Hindlimb muscle (tissue), 1 donor: ENCODE data around the gene CTNNA1. TPM values are rescaled to one million over a fixed set of nuclear protein-coding genes. Genes with fewer than 3 reads are reported as not detected.
A peak's percentile ranks its signal among the peaks of the same experiment; 100 is the strongest.
"Not testable (repeated sequence)": the region's sequence is repeated elsewhere in the genome, so short reads cannot be mapped to it uniquely, and the experiment has no call there.

Experiments used
- DNase-seq: peaks from one replicate; pipeline ENCODE4 v3.0.0-alpha.2; 2013
- polyA plus RNA-seq: library from polyadenylated mRNA; unstranded; fragments of 120-200 nt; gene quantifications from one replicate; pipeline ENCODE4 v1.2.1, GENCODE V29; 2013; ENCODE audit not compliant: insufficient read length

CTNNA1 gene
- polyA plus RNA-seq, 1 donor: 306 TPM

DNA sequence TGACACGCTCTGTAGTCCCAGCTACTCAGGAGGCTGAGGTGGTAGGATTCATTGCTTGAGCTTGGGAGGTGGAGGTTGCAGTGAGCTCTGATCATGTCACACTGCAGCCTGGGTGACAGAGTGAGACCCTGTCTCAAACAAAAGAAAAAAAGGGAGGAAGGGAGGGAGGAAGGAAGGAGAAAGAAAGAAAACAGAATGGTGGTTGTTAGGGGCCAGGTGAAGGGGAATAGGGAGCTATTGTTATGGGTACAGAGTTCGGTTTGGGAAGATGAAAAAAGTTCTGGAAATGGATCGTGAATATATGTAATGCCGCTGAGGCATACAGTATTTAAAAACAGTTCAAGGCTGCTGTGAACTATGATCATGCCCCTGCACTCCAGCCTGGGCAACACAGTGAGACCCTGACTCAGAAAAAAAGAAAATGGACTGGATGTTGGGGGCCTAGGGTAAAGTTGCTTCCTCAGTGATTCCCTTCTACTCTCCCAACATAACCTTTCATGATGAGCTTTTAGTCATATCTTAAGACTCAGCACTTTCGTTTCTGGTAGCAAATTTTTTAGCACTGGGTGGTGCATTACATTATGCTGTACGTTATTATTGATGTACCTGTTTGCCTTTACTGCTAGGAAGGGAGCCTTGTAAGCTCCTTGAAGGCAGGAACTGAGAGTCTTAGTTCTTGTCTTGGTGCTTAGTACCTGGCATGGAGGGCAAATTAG is 4.0 kb downstream of the CTNNA1 start:
- no peak for DNase-seq

DNA sequence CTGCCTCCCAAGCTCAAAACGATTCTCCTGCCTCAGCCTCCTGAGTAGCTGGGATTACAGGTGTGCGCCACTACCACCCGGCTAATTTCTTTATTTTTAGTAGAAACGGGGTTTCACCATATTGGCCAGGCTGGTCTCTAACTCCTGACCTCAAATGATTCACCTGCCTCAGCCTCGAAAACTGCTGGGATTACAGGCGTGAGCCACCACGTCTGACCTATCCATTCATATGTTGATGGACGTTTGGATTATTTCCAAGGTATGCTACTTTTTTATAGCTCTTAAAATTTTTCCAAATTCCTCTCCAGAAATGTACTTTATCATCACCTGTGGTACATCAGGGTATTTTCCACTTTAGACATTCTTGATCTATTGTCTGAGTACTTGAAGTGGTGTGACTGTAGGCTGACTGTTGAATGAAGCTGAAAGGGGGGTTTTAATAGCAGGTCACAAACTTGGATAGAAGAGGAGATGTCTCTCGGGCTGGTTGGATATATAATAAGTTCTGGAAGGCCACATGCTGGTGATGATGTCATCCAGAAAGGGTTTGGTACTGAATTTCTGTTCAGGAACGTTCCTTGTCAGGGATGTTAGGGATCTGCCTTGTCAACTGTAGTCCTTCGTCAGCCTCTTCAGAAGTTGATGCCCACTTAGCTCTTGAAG is 7.4 kb downstream of the CTNNA1 start:
- DNase-seq: no peak

DNA sequence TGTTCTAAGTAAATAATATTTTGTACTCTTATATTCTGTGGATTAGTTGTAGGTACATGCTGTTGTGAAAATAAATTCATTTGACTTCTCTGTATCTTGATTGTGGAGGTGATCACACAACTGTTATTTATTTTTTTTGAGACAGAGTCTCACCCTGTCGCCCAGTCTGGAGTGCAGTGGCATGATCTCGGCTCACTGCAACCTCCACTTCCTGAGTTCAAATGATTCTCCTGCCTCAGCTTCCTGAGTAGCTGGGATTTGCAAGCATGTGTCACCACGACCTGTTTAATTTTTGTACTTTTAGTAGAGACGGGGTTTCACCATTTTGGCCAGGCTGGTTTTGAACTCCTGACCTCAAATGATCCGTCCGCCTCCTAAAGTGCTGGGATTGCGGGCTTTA is 7.9 kb downstream of the CTNNA1 start:
- DNase-seq: not testable (repeated sequence)

DNA sequence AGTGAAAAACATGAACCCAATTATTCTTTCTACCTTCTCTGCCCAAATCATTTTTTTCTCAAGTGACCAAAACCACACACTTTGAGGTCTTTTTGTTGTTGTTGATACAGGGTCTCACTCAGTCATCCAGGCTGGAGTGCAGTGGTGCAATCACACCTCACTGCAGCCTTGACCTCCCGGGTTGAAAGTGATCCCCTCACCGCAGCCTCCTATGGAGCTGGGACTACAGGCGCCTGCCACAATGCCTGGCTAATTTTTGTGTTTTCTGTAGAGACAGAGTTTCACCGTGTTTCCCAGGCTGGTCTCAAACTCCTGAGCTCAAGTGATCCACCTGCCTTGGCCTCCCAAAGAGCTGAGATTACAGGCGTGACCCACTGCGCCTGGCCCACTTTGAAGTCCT is 8.4 kb downstream of the CTNNA1 start:
- DNase-seq: not testable (repeated sequence)

DNA sequence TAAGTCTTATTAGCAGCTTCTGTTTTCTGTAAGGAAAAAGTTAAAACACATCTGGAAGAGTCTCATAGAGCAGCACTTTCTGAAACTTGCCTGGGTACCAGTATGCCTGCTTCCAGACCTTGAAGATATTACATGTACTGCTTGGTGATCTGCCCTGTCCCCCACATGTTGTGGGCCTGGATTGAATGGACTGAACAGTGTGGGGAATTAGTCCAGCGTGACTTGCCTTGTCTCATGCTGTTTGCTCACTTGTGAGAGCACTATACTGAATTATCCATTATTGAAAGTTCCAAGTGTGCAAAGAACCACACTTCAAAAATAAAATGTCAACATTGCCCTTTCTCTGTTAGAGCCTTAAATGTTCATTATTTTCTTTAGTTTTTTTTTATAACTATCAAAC is 8.9 kb downstream of the CTNNA1 start:
- DNase-seq: no peak

DNA sequence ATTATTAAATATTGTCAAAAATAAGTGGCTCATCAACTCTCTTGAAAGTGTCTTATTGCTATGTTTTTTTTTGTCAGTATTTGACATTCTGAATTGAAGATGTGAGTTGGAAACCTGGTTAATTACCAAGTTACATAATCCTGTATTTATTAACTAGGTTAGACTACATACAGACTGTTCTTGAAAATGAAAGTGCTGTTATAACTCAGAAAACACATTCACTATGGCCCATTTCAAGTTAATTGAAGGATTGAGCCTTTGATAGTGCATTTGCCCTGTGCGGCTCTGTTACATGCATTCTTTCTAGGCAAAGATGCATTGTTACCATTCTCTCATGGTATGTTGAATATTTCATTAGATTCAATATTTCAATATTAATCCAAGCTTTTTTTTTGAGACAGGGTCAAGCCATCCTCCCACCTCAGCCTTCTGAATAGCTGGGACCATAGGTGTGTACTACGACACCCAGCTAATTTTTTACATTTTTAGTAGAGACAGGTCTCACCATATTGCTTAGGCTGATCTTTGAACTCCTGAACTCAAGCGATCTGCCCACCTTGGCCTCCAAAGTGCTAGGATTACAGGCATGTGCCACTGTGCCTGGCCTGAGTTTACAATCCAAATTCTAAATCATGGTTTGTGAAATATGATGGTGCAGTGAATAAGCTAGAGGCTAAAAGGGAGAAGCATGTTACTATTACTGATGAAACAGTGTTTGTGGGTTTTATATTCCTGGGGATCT is 10.0 kb downstream of the CTNNA1 start:
- no peak for DNase-seq

DNA sequence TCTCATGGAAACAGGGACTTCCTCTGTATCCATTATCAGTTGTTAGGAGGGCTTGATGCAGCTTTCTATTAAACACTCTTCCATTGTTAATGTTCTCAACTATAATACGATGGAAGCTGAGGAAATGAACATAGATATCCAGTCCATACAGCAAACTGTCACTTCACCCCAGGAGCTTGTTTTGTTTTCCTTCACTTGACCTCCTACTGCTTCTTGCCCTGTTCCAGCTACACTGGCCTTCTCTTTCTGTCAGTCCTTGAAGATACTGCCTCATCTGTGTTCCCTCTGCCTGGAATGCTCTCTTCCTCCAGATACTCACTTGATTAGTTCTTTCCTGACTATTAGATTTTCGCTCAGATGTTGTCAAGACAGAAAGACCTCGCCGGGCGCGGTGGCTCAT is 17.1 kb downstream of the CTNNA1 start:
- no peak for DNase-seq

DNA sequence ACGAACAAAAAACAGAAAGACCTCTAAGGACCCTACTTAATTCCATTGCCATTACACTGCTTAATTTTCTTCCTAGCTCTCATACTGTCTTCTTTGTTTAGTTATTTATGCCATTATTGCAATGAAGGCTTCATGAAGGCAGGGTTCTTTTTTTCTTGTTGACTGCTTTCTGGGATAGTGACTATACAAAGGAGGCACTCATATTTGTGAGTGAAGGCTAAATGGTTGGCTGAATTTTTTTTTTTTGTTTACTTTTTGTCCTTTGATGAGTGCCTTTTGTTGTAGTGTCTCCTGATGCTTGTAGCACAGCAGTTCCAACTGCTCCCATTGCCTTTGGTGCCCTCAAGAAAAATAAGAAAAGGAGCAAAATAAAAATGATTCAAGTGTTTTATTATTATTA is 17.8 kb downstream of the CTNNA1 start:
- DNase-seq: no peak

DNA sequence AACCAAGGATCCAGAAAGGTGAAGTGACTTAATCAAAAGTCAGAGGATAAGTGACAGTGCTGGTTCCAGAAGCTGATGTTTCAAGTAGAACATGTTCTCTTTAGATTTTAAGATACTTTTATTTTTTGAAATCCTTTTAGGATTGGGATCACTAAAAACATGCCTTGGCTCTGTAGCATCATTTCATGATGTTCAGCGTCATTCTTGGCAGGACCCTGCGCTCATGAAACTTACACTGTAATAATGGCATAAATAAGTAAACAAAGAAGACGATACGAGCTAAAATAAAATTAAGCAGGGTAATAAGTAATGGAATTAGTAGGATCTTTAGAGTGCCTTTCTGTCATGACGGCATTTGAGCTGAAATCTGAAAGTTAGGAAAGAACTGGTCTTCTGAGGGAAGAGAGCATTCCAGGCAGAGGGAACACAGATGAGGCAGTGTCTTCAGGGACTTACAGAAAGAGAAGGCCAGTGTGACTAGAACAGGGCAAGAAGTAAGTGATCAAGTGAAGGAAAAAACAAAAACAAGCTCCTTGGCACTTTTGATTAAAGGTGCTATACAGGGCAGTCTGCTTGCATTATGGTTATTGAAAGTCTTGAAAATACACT is 19.9 kb downstream of the CTNNA1 start:
- DNase-seq: peak; percentile 16

DNA sequence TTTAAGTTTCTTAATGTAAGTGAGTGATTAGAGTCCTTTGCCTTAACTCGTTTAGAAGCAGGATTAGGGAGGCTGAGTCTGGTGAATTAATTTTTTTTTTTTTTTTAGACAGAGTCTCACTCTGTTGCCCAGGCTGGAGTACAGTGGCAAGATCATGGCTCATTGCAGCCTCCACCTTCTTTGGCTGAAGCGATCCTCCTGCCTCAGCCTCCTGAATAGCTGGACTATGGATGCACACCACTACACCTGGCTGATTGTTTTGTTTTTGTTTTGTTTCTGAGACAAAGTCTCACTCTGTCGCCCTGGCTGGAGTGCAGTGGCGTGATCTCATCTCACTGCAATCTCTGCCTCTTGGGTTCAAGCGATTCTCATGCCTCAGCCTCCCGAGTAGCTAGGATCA is 20.4 kb downstream of the CTNNA1 start:
- DNase-seq: not testable (repeated sequence)

DNA sequence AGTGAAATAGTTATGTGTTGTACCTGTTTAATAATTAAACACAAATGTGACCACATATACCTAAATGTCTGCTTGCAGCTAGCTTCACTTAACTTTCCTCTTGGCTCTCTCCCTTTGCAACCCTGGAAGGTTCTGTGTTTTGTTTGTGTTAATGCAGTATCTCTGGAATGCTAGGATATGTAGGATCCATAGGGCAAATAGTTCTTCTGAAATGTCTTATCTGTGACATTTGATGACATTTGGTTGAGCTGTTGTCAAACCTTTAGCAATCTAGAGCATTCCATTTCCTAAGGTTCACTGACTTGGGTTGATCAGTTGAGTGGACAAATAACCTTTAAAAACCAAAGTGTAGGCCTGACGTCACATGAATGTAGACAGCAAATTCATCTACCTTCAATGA is 21.8 kb downstream of the CTNNA1 start:
- DNase-seq: no peak

DNA sequence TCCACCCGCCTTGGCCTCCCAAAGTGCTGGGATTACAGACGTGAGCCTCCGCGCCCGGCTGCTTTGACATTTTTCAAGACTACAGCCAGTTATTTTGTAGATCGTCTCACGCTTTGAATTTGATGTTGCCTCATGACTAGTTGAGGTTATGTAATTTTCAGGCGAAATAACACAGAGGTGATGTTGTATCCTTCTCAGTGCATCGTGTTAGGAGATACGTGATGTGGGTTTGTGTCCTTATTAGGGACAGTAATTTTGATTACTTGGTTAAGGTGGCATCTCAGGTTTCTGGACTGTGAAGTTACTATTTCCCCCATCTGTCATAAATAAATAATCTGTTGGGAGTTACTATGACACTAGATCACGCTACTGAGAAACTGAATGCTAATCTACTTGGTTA is 25.0 kb downstream of the CTNNA1 start:
- DNase-seq: no peak

DNA sequence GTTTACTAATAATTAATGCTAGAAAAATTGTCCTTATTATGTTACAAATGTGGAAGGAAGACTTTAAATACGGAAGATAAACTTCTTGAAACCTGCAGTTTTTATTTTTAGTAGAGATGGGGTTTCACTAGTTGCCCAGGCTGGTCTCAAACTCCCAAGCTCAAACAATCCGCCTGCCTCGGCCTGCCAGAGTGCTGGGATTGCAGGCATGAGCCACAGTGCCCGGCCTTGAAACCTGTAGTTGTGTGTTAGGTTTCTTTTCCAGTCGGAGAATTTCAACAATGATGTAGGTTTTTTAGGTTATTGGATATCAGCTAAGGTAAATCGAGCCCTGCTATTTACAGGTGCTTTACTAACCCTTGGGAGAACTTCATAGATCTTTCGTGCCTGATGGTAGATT is 30.8 kb downstream of the CTNNA1 start:
- DNase-seq: no peak

DNA sequence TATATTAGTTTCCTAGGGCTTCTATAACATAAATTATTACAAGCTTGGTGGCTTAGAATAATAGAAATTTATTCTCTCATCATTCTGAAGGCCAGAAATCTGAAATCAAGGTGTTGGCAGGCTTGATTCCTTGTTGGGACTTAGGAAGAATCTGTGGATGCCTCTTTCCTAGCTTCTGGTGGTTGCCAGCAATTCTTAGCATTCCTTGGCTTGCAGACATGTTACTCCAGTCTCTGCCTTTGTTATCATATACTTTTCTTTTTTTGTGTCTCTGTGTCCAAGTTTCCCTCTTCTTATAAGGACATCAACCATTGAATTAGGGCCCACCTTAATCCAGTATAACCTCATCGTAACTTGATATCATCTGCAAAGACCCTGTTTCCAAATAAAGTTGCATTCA is 31.4 kb downstream of the CTNNA1 start:
- DNase-seq: no peak

DNA sequence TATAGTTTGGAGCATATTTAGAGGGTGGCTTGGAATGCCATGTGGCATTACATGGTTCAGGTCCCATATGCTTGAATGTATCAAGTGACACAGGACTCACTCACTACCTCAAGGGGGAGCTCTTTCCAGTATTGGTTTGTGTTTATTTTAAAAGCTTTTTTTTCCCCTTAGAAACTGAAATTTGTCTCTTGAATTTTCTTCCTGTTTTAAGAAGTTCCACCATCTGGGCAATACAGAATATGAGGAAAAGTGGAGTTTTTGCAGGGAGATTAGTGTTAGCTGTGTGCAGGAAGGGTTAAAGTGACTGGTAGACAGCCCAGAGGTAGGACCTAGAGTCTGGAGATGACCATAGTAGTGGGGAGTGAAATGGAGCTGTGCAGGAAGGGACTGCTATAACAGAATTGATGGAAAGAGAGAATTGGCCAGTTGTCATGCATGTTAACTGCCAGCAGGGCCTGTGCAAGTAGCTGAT is 36.6 kb downstream of the CTNNA1 start:
- no peak for DNase-seq

DNA sequence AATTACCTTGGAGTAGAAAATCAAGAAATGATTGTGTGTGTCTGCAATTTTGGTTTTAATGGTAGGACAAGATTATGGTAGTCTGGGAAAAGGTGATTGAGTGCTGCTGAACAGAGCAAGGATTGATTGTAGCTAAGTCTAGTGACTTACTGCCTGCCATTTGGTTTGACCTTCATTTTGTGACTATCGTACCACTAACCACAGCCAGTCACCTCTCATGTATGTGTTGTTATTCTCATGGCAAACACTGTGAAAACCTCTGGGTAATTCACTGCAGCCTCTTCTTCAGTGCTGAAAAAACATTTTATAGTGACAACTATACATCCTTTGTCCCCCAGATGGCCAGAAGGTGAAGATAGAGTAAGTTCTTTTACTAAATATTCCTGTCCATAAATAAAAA is 37.5 kb downstream of the CTNNA1 start:
- no peak for DNase-seq

DNA sequence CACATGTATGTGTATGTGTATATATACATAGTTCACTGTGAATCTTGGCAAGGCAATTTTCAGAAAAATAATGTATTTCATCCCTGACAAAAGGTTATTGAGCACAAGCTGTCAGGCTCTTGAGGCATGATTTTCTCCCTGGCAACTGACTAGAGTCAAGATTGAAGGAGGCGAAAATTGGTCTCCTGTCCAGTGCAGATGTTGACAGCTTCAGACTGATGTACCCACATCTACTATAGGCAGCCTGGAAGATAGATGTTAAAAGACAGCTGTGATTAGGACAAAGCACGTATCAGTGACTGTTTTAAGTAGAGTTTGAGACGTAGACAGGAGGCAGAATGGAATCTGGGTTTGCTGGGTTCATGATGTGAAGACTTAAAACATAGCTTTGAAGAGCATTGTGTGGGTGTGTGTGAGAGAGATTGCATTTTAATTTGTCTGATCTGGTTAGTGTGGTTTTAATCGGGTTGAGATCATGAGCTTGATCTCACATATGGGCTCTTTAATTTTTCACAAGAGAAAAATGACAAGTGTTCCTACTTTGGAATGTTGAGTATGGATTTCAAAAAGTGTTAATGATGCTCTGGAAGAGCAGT is 39.1 kb downstream of the CTNNA1 start:
- no peak for DNase-seq

DNA sequence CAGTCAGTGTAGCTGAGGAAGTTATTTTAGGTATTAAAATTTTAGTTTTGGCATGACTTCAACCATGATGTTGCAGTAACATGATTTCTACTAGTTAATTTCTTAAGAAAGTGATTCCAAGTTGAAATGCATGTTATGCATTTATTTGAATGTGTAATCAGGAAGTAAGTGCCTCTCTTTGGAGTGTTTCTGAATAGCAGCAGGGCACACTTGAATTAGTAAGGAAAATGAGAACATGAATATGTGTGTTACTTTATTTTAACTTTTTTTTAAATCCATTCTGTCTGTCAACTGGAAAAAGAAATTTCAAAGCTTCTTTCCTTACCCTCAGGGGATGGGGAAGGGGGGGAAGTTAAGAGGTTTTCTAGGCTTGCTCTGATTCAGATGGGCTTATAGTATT is 40.4 kb downstream of the CTNNA1 start:
- DNase-seq: no peak

DNA sequence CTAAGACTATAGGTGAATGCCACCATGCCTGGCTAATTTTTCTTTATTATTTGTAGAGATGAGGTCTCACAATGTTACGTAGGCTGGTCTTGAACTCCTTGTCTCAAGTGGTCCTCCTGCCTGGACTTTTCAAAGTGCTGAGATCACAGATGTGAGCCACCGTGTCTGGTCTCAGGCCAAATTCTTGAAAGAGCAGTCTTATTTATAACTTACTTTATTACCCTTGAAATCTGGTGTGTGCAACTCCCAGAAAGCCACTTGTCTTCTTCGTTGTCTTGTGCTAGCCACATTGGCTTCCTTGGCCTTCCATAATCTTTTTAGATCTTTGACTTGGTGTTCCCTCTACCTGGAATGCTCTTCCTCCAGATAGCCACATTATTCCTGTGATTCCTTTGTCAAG is 50.1 kb downstream of the CTNNA1 start:
- DNase-seq: no peak

DNA sequence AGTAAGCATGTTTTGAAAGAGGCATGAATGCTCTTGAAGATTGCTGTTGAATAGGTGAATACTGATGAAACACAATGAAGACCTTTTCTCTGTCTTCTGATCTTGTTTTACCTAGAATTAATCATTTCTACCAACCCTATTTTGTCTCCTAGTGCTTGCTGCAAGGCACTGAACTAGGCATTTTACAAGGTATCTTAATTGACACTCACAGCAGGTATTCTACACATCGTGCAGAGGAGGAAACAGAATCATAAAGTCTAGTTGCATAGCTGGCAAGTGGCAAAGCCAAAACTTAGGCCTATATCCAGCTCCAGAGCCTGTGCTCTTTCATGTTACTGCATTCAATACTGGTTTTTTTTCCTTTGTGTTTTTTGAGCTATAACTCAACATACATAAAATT is 50.7 kb downstream of the CTNNA1 start:
- DNase-seq: no peak

DNA sequence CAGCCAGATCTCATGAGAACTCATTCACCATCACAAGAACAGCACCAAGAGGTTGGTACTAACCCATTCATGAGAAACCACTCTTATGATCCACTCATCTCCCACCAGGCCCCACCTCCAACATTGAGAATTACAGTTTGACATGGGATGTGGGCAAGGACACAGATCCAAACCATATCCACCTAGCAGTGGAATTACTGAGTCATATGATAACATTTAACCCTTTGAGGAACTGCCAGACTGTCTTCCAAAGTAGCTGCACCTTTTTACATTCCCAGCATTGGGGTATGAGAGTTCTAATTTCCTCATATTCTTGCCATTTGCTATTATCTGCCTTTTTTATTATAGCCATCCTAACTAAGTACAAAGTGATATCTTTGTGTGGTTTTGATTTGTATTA is 51.9 kb downstream of the CTNNA1 start:
- DNase-seq: no peak

DNA sequence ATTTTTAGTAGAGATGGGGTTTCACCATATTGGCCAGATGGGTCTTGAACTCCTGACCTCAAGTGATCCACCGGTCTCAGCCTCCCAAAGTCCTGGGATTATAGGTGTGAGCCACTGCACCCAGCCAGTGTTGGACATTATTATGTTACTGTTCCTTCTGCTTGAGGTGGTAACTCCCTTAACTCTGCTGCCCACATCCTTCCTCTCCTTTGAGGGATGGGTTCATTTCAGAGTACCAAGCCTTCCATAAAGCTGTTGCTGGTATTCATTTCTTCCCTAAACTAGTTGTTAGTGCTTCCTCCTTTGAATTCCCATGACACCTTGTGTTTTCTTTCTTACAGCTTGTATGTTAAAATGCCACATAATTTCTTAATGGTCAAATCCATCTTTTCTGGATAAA is 54.0 kb downstream of the CTNNA1 start:
- DNase-seq: no peak

DNA sequence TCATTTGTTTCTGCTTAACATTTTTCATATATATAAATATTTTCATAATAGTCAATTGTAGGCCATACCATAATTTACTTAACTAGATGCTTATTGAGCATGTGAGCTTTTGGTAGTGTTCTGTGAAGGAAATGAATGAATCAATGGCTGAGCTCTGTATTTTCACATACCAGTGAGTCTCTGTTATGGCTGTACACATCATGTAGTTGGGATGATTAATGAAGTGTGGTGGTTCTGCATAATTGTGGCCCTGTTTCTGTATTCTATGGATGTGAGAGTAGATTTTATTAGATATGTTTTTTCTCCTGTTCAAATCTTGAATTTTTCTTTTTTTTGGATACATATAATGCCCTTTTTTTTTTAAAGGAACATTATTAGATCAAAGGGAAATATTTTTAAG is 56.2 kb downstream of the CTNNA1 start:
- DNase-seq: no peak
